MV-4-11 (cell line): ENCODE data around the gene EIF4ENIF1.
"Not testable (repeated sequence)": the region's sequence is repeated elsewhere in the genome, so short reads cannot be mapped to it uniquely, and the experiment has no call there.

Source experiments
- DNase-seq: peaks from one replicate; lab custom pipeline; 2025; lab: John Stamatoyannopoulos, UW

Gene EIF4ENIF1

DNA sequence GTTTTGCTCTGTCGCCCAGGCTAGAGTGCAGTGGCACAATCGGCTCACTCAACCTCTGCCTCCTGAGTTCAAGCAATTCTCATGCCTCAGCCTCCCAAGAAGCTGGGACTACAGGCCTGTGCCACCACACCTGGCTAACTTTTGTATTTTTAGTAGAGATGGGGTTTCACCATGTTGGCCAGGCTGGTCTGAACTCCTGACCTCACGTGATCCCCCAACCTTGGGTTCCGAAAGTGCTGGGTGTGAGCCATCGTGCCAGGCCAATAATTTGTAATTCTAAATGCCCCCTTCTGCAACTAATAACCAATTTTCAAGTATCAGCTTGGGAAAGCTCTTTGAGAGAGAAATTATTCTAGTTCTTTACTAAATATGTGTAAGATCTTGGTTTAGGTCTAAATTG lies 3.7 kb upstream of the EIF4ENIF1 start:
- DNase-seq, result not testable (repeated sequence)

DNA sequence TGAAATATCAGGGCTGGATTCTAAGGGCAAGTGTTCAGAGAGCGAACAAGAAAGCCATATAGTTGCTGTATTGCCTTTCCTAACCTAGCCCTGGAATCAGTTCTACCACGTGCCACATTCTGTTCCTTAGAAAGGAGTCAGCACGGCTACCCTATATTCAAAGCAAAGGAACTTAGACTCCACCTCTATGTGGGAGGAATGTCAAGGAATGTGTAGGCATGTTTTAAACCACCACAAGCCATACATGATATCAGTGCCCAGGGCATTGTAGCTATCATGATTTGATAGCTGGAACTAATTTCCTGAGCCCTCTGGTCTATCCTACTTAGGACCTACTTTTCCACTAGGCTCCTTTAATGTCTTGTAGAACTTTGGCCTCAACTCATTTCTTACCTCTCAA lies 2.5 kb upstream of the EIF4ENIF1 start:
- no peak for DNase-seq

DNA sequence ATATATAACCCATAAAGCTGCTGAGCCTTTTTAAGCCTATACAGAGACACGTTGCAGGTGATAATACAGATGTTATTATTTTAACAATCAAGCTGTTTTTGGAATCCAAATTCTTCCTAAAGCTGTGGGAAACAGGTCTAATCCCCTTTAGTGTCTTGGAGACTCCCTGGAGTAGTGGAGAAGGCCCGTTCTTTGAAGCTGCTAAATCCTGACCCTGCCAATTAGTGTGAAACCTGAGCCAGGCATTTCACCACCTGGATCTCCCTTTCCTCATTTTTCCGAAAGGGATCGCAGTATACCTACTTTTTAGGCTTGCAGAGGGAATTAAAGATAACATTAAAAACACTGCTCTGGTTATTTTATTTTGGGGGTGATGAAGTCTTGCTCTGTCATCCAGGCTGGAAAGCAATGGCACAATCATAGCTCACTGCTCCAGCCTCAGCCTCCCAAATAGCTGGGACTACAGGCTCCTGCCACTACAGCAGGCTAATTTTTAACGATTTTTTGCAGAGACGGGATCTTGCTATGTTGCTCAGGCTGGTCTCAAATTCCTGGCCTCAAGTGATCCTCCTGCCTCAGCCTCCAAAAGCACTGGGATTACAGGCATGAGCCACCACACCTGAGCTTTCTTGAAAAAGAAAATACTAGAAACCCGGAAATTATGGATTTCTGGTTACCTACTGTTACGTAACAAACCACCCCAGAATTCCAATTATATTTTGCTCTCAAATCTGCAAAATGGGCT lies 1.7 kb upstream of the EIF4ENIF1 start:
- DNase-seq, result no peak

DNA sequence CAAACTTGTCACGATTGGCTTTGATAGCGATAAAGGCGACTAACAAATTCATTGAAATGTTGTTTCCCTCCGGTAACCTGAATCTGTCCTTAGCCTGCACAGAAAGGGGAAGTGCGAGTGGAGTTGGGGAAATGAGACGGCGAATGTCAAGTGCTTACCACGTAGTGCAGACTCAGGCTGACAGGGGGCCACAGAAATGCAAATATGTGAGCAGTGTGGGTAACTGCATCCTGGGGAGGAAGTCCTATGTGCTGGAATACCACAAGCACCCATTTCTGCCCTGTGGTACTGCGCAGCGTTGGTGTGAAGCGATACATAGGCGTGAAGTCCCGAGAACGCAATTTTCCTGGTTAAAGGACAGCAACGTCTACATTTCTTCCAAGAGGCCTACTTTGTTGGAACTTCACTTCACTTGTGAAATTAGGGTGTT lies 869 bp upstream of the EIF4ENIF1 start:
- DNase-seq, result peak; percentile 97

DNA sequence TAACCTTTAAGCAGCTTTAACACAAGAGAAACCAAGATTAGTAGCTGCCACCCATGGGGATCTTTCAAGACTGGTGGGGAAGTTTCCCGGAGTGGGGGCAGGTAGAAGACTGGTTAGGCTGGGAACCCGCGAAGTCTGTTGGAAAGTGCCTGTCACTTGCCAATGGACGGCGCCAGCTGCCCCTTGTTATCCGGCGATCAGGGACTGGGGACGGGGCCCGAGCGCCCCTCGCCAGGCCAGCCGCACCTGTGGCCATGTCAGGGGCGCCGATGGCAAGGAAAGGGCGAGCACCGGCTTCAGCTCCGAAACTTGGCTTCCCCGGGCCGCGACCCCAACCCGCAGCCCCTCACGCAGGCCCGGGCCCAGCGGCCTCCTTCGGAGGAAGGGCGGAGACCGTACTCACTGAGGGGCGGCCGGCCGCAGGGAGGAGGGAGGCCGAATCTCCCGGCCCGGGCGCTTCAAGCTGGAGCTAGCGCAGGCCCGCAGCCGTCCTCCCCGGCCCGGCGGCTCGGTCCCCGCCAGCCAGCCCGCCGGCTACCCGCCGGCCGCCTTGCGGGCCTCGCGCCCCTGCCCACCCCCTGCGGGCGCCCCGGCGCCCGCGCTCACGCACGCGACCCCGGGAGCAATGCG lies 539 bp downstream of the EIF4ENIF1 start:
- peak; percentile 12 for DNase-seq

DNA sequence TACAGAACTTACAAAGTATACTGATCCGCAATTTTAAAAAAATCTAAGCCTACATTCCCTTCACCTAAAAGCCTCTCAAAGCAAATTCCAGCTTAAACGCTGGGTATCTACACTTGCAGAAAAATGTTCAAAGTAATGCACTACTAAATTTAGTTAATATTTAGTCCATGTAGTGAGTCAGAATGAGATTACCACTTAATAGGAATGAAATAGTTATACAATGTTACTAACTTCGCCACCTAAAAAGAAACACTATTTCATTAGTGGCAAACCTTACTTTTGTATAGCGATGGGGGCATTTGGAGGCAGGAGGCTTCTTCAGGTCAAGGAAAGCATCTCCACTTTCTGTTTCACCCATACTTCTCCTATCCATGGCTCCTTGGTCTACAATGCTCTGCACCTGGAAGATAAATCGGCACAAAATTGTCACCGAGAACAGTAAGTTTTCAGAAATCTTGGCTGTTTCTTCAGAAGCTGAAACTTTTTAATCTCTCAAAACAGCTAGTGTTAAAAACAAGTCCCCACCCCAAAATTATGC lies 1.2 kb downstream of the EIF4ENIF1 start:
- no peak for DNase-seq

DNA sequence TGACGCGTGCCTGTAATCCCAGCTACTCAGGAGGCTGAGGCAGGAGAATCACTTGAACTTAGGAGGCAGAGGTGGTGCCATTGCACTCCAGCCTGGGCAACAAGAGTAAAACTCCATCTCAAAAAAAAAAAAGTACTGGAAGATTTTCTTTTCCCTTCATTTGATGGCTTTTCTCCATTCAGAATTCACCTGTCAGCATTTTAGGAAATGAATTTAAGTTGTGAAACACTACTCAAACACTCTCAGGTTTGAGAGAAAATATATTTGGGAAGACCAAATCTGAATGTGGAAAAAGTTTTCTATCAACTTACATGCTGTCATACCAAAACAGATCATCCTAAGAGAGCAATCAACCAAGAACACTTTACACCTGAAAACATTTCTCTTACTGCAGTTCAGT lies 2.7 kb downstream of the EIF4ENIF1 start:
- DNase-seq, result no peak

DNA sequence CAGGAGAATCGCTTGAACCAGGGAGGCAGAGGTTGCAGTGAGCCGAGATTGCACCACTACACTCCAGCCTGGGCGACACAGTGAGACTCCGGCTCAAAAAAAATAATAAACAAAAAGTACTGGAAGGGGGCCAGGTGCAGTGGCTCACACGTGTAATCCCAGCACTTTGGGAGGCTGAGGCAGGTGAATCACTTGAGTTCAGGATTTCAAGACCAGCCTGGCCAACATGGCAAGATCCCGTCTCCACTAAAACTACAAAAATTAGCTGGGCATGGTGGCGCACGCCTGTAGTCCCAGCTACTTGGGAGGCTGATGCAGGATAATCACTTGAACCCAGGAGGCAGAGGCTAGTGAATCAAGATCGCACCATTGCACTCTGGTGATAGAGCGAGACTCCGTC lies 3.3 kb downstream of the EIF4ENIF1 start:
- DNase-seq, result not testable (repeated sequence)

- not testable (repeated sequence) for DNase-seq
Measured at GRCh38 chr22:31482470-31482869, 7.2 kb downstream of the EIF4ENIF1 start.

DNA sequence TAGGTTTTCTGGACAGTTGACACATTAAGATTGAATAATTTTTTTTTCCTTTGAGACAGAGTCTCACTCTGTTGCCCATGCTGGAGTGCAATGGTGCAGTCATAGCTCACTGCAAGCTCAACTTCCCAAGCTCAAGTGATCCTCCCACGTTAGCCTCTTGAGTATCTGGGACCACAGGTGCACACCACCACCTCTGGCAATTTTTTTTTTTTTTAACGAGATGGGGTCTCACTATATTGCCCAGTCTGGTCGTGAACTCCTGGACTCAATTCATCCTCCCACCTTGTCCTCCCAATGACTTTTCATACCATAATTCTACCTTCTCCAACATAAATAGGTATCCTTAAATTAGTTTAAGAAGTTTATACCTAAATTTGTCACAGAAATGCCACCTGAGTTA lies 8.5 kb downstream of the EIF4ENIF1 start:
- no peak for DNase-seq

GRCh38 chr22:31477329-31477728 lies 12.3 kb downstream of the EIF4ENIF1 start:
- no peak for DNase-seq

DNA sequence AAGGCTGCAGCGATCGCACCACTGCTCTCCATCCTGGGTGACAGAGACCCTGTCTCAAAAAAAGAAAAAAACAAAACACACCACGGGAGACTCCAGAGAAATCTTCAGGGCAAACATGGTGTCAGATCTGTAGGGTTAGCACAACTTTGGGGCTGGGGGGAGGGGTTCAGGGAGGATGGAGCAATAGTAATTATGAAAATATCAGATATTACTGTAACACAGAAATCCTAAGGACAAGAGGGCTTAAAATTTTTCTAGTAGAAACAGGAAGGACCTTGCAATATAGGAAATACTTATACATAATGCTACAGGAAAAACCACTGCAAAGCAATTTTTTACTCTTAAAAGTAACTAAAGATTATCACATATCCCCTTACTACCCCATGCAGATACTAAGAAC lies 13.8 kb downstream of the EIF4ENIF1 start:
- DNase-seq, result no peak

- no peak for DNase-seq
Measured at GRCh38 chr22:31474743-31475142, 14.9 kb downstream of the EIF4ENIF1 start.

DNA sequence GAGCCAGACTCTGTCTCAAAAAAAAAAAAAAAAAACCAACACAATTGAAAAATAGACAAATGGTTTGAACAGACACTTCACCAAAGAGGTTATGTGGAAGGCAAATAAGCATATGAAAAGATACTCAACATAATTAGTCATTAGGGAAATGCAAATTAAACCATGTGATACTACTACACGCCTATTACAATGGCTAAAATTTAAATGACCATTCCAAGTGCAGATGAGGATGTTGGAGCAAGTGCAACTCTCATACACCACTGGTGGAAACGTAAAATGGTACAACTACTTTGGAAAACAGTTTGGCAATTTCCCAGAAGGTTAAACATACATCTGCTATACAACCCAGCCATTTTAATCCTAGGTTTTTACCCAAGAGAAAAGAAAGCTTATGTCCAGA lies 24.3 kb downstream of the EIF4ENIF1 start:
- no peak for DNase-seq

DNA sequence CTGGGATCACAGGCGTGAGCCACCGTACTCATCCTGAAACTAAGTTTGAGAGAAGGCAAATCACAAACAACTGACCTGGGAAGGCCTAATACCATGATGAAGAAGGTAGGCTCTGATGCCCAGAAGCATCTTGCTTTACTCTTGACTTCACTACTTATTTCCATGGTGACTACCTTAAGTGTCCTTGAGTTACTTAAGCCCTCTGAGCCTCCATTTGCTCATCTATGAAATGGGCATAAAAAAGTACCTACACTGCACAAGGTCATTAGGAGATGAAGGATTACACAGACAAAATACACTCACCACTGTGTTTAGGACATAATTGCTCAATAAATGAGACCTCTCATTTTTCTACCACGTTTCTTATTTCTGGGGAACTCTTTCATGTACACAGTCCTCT lies 27.9 kb downstream of the EIF4ENIF1 start:
- no peak for DNase-seq

- DNase-seq, result peak; percentile 29
Measured at GRCh38 chr22:31451709-31452571, 37.7 kb downstream of the EIF4ENIF1 start.

GRCh38 chr22:31449506-31449905 lies 40.1 kb downstream of the EIF4ENIF1 start:
- peak; percentile 80 for DNase-seq

- no peak for DNase-seq
Measured at GRCh38 chr22:31448382-31448781, 41.3 kb downstream of the EIF4ENIF1 start.

- no peak for DNase-seq
Measured at GRCh38 chr22:31447337-31447736, 42.3 kb downstream of the EIF4ENIF1 start.

DNA sequence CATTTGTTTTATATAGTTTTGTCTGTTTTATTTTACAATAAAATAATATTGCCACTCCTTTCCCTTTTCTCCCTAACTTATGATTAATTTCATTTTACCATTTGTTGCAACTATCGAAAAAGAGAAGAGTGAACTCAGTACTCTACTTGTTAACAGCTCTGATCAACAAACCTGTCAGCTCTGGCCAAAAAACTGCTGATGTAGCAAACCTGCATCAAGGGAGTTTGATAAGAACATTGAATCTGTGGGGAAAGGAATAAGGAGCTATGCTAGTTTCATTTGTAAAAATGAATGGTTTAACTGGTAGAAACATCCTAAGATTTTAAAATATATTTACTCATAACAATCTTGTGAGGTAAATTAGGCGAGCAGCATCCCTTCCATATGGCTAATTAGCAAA lies 42.9 kb downstream of the EIF4ENIF1 start:
- DNase-seq, result no peak

DNA sequence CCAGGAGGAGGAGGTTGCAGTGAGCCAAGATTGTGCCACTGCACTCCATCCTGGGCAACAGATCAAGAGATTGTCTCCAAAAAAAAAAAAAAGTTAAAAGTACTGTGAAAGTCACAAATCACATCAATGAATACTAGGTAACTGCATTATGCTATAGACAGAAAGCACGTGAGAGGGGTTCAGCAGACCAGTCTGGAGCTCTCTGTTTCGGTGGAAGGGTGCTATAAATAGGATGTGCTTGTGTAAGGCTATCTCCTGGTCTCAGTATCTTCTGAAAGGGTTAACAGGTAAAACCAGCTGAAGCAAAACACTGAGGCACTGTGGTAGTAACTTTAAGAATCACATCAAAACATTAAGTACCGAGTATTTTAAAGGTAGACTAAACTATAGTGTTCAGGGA lies 43.4 kb downstream of the EIF4ENIF1 start:
- DNase-seq, result no peak

DNA sequence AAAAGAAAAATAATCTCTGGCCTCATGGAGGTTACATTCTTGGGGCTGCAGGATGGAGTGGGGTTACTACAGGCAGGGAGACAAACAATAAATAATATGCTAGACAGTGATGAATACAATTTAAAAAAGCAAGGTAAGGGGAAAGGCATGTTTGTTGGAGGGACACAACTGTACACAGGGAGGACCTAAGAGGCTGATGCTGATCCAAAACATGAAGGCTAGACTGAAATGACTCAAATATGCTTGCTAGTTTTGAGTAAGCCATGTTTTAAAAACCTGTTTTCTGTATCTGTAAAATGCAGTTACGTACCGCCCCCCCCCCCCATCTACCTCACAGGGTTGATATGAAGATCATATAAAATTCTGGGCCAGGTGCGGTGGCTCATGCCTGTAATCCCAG lies 44.0 kb downstream of the EIF4ENIF1 start:
- DNase-seq, result no peak

DNA sequence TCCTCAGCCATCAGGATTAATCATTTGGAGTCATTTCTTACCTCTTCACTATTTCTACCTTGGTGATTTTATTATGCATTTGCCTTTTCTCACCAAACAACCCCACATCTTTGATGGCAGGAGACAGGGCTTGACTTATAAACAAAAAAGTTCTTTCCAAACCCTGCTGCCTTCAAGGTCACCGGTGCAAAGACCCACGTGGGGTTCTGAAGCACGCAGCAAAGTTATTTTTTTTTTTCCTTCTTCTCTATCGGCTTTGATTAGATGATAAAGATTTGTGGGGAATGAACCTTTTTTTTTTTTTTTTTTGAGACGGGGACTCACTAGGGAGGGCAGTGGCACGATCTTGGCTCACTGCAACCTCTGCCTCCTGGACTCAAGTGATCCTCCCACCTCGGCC lies 46.1 kb downstream of the EIF4ENIF1 start:
- no peak for DNase-seq
